GM21360 (cell line): ENCODE data around the gene FAM180A.
"Not testable (repeated sequence)": the region's sequence is repeated elsewhere in the genome, so short reads cannot be mapped to it uniquely, and the experiment has no call there.

Experiments
- ATAC-seq: cut with Tn5 transposase; IDR thresholded peaks from one replicate; pipeline ENCODE4 v1.9.1; 2021; ENCODE audit warnings: mild to moderate bottlenecking, moderate library complexity; ENCODE audit not compliant: unreplicated experiment

Gene FAM180A

DNA sequence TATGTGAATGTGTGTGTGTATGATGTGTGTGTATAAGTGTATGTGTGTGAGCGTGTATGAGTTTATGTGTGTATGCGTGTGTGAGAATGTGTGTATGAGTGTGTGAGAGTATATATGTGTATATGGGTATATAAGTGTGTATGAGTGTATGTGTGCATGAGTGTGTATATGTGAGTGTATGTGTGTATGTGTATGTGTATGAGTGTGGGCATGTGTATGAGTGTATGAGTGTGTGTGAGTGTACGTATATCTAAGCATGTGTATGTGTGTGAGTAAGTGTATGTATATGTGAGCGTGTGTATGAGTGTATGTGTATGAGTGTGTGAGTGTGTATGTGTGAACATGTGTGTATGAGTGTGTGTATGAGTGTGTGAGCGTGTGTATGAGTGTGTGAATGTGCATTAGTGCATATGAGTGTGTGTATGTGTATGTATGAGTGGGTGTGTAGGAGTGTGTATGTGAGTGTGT lies 33.5 kb downstream of the FAM180A start:
- no peak for ATAC-seq

DNA sequence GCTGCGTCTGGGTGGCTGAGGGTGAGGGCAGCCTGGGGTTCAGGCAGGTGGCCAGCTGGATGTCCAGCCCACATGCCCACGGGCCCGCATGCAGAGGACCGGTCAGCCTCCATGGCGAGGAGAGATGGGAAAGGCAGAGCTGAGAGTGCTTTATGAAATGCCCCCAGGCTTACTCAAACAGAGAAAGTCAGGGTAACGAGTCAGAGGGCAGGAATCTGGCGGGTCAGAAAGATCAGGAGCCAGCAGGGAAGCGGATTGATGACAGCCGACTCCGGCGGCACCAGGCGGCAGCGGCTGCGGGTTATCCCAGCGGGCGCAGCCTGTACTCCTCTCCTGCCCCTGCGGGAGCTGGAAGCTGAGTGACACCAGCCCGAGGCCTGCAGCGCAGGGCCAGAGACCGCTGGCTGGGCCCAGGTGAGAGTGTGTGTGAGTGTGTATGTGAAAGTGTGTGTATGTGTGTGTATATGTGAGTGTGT lies 34.0 kb downstream of the FAM180A start:
- ATAC-seq, result no peak

DNA sequence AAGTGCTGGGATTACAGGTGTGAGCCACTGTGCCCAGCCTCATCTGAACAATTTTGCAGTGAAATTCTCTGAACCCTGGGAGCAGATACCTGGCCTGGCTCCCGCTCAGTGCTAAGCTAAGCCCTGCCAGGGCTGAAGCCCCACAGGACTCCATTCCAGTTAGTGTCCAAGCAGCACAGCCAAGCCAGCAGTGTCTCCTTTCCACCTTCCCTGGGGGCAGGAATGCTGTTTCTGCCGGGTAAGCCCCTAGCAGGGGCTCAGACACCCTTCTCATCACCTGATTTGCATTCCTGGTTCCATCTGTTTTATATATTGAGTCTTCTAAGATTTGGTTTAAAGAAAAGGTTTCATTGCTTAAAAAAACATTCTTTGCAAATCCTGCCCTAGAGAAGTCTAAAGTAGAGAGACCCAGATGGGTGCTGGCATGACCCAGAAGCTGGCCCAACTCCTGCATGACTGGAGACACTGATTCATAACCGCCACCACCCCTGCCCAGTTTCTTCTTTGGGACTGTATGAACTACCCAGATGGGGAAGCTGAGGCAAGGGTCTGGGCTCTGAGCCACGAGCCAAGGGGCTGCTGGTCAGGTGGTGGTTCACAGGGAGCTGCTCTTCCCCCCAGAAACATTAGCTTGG lies 34.7 kb downstream of the FAM180A start:
- ATAC-seq, result no peak

DNA sequence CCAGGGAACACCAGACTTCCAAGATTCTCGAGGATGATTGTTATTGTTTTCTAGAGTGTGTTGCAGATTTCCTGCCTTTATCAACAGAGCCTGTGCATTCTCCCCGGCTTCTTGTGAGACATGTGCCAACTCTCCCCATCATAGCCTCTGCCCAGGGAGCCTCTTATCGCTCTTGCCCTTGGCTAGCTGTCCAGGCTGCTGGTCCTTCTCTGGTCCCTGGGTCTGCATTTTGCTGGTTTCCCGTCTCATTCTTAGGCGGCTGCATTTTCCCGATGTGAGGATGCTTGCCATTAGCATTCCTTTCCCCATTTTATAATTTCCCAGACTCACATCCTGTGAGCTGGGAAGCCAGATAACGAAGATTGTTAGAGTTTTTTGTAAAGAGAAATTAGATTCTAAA lies 35.8 kb downstream of the FAM180A start:
- no peak for ATAC-seq

DNA sequence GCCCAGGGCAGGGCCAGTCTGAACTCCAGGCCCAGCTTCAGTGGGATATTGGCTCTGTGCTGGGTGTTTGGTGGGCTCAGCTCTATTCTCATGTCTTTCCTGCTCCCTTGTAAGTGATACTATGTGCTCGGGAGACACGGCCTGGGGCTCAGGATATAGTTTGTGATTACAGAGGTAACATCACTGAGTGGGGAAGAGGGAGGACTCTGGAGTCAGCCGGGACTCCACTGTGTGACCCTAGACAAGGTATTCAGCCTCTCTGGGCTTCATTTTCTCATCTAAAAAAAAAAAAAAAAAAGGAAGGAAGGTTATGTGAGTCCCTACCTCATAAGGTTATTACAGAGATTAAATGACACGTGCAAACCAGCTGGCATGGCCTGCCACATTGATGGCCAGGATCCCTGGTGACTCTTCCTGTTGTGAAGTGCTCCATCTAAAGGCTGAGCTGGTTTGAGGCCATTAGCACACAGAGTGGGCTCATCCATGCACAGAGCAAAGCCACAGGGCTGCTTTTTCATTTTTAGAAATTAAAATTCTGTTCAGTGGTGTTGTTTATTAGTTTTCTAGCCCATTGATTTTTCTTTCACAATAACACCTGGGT lies 36.3 kb downstream of the FAM180A start:
- no peak for ATAC-seq

DNA sequence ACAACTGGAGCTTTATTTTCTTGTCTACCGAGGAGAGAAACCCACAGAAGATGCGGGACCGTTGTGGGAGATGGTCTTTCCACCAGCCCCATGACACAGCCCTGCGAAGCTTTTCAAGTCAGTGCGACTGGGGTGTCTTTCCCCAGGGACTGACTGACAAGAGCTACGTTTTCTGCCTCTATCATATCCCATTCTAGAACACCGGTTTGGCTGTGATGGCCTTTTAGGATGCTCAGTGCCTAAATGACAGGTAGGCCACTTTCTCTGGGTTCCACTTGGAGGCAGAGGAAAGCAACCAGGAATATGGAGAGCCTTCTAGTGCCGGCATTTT lies 37.5 kb downstream of the FAM180A start:
- no peak for ATAC-seq

DNA sequence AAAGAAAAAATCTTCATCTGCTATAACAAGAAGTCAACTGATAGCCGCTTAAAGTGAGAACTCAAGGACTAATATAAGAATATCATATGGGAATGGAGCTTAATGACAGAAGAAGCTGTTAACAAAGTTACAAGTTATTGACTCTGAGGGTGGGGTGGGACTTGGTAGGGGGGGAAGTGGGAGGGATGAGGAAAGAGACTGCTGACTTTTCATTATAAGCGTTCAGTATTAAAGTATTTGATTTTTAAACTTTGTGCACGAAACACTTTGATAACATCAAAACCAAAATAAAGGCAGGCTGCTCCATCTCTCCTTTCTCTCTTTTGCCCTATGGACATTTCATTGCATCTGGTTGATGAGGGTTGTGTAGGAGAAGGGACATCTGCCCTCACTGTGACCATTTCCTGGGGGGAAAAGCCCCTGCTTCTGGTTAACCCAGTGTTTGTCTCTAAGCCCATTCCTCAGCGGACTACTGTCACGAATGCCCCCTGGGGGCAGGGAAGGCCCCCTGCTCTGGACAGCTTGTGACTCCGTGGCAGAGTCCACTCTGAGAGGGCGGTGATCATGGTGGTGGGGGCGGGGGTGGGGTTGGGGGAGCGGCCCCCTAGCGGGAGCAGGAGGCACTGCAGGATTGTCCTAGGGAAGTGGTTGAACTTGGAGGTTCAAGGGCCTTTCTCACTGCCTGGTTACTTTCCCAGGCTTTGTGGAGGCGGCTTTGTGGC lies 38.0 kb downstream of the FAM180A start:
- no peak for ATAC-seq

DNA sequence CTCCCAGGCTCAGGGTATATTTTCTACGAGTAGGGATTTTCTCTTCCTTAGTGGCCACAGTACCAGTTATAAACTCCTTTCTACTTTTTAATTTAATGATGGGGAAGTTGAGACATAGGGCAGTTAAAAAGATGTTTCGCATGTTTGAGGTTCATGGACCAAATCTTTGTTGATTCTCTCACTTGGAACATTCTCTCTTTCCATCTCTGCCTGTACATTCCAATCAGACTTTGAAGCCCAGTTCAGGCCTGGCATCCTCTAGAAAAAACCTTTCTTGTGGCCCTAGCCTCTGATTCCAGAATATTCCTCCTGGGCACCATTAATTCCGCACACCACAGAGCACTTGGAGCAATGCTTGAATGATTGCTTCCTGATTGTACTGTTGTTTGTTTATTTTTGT lies 39.1 kb downstream of the FAM180A start:
- no peak for ATAC-seq

DNA sequence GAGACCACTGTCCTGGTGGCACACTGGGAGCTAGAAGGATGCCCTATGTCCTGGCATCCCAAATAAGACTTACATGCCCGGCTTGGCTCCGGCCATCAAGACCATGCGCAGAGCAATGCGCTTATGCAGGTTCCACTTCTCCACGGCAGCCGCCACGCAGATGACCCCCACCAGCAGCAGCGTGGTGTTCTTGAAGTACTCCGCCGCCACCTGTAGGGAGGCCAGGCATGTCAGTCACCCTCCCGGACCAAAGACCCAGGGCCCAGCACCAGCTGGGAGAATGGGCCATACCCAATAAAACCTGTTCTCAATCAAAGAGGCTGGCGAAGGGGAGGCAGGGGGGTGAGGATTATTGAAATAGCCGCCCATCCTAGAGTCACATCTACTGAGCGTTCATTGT lies 40.6 kb downstream of the FAM180A start:
- ATAC-seq, result no peak

DNA sequence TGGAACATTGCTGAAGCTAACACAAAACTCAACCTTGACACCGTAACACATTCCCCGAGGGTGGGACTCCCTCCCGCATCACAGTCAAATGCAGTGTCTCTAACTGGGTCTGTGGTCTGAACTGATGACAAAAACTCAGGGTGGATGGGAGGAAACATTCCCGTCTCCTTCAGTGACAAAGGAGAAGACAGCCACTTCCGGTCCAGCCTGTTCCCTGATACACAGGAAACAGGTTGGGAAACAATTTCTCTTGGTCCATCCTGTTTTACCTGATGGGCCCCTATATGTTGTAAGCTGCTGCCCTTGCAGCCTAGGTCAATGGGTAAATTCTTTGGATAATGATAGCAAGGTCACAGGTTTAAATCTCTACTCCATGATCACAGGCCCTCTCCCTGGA lies 41.0 kb downstream of the FAM180A start:
- no peak for ATAC-seq

DNA sequence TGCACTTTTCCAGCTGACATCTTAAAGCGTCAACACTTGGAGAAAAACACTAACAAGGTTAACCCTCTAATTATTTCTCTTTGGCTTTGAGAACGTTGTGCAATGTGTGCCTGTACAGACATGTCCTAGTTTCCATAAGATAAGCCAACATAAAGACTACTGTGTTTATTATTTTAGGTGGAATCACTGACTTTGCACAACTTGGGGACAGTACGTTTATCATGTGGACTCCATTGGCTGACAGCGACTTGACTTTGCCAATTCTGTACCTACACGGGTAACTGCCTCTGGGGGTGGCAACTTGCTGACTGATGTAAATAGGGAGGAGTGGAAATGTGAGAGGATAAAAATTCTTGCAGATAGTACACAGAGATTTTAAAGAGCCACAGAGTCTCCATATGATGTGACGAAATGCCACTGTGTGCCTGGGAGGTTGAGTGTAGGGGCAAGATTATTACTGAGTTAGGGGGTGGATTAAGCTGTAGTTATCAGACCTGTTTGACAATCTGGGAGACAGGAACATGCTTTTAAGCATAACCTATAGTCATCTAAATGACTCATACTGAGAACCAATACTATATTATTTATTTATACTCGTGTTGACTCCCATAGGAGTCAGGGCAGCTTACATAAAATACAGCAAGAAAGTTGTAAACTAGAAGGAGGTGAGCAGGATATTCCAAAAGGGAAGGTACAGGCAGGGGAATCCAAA lies 41.6 kb downstream of the FAM180A start:
- ATAC-seq, result no peak

DNA sequence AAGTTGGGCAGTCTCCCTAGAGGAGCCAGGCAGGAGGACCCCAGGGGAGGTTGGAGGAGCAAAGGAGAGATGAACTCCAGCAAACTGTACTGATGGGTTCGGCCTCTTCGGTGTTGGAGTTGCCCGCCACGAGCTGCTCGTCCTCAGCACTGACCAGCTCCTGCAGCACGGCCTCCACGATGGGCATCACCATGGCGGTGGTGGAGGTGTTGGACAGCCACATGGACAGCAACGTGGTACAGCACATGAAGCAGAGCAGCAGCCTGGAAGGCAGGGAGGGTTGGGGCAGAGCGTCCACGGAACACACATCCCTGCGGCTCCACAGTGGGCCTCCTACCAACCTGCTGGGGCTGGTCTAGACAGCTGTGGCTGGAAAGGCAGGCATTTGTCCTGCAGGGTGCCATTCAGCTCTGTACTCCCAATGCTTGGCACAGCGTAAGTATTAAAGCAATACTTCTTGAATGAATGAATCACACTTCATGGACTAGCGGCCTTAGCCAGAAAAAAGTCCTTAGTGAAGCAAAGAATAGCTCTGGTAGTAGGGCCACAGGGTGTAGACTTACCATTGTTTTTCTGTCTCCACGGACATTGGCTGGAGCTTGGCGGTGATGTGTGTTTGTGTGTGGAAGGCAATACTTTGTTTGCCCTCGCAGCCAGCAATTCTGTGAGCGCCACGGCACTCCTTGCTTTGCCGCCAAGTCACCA lies 42.4 kb downstream of the FAM180A start:
- no peak for ATAC-seq

DNA sequence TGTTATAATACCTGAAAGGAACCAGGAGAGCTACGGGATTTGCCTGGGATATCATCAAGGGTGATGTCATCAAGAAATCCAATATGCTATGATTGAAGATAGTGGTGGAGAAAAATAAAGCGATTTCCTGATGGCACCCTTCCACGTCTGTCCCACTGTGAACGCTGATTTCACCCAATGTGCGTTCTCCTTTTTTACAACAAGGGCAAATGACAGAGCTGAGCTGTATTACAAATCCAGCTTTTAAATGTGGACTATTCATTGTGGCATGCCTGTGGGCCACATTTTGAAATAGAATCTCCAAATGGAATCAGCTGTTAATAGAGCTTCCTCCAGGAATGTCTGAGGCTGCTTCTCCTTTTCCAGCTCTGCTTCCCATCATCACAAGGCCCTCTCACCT lies 43.9 kb downstream of the FAM180A start:
- no peak for ATAC-seq

DNA sequence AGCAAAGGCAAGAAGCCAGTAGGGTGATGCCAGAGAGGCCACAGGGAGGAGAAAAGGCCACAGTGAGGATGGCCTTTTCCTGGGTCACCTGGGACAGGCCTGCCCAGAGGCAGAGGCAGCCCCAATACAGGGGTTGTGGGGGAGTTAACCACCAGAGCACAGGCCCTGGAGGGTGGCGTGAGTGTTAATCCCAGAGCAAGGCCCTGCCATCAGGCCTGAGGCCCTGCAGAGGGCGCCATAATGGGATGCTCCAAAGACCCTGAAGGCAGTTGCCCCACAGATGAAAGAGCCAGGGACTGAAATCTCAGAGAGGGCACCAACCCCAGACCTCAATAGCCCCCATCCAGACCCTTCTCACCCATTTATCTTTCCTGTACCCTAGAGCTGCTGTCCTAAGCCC lies 44.5 kb downstream of the FAM180A start:
- no peak for ATAC-seq

DNA sequence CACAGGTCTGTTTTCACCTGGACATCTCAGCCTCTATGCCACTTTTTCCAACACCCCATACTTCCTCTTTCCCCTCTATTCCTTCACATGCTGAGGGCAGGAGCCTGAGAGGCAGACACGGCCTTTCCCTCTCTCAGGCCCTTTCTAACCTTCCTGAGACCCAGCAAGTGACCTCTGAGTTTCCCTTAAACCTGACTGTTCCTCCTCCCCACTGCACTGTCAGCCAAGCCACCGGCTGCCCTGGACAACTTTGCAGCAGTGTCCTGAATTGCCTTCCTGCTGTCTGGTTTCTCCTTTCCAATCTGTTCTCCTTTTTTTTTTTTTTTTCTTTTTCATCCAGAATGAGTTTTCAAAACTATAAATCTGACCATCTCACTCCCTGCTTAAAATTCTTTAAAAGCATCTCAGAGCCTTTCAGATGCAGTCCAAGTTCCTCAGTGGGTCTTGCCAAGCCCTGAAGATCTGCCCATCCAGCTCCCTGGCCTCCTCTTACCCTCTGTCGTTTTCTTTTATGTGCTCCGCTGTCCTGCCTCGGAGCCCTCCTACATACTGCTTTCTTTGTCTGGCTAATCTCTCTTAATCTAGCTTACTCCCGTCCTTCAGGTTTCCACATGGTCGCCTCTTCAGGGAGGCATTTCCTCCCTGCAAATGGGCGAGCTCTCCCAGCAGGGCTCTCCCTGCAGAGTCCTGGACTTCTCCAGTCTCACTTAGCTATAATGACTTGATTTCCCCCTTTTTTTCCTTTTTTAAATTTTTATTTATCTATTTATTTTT lies 51.1 kb downstream of the FAM180A start:
- ATAC-seq, result no peak

DNA sequence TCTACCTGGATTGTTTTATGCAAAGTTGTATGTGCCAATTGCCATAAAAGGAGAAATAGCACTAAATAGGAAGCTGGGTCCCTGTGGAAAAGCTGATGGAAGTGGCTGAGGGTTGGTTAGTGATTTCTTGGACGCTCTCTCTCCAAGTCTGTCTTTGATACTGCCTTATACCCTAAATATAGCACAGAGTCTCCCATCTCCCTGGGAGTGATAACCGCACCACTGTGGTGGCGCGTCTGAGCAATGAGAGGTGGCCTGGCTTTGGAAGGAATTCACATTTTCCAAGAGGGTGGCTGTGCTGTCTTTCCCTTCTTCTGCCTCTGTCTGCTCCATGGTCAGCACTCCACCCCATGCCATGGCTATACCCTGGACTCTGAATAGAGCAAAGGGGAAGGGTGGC lies 55.1 kb downstream of the FAM180A start:
- no peak for ATAC-seq

DNA sequence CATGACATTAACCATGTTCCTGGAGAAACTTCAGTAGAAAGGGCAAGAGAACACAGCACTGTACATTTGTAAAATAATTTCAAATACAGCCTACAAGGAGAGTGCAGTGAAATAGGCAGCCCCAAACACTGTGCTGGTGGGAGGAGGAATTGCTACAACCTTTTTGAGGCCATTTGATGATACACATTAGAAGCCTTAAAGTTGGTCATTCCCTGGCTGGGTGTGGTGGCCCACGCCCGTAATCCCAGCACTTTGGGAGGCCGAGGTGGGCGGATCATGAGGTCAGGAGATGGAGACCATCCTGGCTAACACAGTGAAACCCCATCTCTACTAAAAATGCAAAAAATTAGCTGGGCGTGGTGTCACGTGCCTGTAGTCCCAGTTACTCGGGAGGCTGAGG lies 56.0 kb downstream of the FAM180A start:
- ATAC-seq, result not testable (repeated sequence)

DNA sequence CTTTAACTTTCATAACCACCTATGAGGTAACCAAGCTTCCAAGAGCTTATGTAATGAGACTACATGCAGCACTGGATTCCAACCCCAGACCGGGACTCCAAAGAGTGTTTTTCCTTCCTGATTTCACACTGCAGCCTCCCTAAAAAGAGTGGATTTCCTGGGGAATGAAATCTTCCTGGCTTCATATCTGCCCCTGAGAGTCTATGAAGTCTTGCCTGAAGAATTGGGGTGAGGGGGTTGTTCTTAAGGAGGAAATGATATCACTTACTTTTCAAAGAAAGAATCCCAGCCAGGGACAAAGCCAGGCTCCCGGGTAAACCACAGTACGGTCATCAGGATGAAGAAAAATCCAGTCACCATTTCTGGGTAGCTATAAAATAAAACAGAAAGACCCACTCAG lies 56.6 kb downstream of the FAM180A start:
- ATAC-seq, result no peak

DNA sequence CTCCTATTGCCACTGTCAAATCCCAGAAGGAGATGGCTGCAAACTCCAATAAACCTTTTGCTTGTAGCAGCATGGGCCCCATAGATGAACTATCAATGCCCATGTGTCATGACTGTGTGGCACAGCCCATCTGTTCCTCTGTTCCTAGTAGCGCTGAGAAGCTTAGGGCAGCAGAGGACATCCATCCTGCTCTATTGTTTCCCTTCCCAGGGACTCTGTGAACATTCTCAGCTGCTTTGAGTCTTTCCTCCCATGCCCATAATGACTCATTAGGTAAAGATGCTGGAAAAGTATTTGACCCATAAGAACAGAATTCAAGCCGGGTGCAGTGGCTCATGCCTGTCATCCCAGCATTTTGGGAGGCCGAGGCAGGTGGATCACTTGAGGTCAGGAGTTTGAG lies 58.0 kb downstream of the FAM180A start:
- ATAC-seq, result no peak

DNA sequence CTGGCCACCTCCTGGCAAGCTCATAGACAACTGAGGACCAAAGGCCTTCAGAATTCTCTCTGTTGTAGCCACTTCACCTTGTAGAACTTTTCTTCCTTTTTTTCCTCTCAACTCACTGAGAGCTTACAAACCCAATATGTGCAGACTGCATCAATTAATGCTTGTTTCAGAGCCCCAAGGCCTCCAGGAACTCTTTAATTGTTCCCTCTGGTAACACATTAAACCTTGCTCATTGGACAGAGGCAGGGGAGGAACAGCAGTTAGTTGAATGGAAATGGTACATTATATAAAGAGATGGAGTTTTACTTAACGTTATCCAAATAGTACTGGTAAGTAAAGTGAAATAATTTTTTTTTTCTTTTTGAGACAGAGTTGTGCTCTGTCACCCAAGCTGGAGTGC lies 61.1 kb downstream of the FAM180A start:
- ATAC-seq, result no peak
